Activated CD4-positive, alpha-beta T cell treated with anti-CD3 and anti-CD28 coated beads for 24 hours (primary cell): ENCODE data around the gene DHODH.
"Not testable (repeated sequence)": the region's sequence is repeated elsewhere in the genome, so short reads cannot be mapped to it uniquely, and the experiment has no call there.

Source experiments
- DNase-seq, 2 donors: peaks; one replicate each; pipeline ENCODE4 v3.0.0-alpha.2; 2020; ENCODE audit warnings: low read depth in 2 of 2

DHODH gene

DNA sequence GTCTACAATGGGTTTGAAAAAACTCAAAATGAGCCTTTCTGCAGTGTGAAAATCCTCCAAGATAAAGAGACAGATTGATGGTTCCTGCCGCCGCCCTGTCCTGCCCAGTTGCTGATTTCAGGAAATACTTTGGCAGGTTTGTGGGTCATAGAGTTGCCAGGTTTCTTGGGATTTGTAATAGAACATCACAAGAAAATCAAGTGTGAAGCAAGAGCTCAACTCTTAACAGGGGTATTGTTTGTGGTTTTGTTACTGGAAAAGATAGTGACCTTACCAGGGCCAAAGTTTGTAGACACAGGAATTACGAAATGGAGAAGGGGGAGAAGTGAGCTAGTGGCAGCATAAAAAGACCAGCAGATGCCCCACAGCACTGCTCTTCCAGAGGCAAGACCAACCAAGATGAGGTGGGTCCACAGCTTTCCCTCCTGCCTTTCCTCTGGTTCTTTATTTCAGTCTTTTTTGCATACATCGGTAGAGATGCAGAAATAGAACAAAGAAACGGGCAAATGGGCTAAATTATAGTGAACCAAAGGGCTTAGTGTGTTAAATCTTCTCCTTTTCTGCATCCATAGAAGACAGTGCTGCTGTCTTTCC lies 45.8 kb downstream of the DHODH start, which contains the start of gene HP:
TSS of gene HP (plus strand) at position 252 of the 594 bp plus-strand sequence. CDS start at position 400, 148 bp downstream.
- DNase-seq: not testable (repeated sequence)

DNA sequence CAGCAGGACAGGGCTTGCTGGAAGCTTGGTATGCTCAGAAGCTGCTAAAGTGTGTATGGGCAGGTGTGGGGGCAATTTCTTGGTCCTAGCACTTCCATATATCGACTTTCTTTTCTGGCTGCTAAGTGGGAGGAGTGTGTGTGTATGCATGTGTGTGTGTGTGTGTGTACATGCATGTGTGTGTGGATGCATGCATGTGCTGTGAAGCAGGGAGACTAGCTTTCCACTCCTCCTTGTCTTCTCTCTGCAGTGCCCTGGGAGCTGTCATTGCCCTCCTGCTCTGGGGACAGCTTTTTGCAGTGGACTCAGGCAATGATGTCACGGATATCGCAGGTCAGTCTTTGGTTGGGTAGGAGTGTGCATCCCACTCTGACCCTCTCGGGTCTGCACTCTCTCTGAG lies 47.4 kb downstream of the DHODH start:
- DNase-seq: no peak

DNA sequence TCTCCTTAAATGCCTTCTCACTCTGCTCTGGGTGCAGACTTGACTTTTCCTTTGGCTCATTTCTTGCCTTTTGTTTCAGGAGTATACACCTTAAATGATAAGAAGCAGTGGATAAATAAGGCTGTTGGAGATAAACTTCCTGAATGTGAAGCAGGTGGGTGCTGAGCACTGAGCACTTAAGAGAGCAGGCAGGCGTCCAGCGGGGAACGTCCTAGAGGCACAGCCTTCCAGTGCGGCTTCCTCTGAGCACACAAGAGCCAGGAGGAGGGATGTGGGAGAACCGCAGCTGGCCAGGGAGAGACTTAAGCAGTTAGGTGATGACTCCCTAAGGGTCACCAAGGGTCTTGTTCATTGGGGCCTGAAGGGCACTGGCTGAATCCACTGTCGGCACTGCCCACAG lies 48.8 kb downstream of the DHODH start:
- DNase-seq: not testable (repeated sequence)

DNA sequence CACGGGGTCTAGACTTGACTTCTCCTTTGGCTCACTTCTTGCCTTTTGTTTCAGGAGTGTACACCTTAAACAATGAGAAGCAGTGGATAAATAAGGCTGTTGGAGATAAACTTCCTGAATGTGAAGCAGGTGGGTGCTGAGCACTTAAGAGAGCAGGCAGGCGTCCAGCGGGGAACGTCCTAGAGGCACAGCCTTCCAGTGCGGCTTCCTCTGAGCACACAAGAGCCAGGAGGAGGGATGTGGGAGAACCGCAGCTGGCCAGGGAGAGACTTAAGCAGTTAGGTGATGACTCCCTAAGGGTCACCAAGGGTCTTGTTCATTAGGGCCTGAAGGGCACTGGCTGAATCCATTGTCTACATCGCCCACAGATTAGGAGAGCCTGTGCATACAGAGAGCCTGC lies 50.5 kb downstream of the DHODH start:
- DNase-seq: not testable (repeated sequence)

DNA sequence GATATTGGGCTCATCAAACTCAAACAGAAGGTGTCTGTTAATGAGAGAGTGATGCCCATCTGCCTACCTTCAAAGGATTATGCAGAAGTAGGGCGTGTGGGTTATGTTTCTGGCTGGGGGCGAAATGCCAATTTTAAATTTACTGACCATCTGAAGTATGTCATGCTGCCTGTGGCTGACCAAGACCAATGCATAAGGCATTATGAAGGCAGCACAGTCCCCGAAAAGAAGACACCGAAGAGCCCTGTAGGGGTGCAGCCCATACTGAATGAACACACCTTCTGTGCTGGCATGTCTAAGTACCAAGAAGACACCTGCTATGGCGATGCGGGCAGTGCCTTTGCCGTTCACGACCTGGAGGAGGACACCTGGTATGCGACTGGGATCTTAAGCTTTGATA lies 51.9 kb downstream of the DHODH start:
- DNase-seq: no peak

DNA sequence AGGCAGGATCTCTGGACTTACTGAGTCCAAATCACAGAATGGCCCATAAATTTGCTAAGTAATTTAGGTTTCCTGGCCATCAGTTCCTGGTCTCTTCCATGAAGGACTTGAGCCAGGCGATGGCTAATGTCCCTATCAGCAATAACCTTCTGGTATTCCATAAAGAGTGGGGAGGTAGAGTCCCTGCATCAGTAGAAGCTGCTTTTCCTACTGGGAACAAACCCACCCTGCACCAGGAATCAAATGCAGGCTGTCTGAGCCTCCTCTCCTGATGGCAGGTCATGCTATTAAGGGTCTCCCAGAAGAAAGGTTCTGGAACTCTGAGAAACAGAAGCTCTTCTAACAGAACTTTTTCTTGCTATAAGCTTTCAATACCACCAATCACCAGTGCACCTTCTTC lies 53.0 kb downstream of the DHODH start:
- DNase-seq: no peak

DNA sequence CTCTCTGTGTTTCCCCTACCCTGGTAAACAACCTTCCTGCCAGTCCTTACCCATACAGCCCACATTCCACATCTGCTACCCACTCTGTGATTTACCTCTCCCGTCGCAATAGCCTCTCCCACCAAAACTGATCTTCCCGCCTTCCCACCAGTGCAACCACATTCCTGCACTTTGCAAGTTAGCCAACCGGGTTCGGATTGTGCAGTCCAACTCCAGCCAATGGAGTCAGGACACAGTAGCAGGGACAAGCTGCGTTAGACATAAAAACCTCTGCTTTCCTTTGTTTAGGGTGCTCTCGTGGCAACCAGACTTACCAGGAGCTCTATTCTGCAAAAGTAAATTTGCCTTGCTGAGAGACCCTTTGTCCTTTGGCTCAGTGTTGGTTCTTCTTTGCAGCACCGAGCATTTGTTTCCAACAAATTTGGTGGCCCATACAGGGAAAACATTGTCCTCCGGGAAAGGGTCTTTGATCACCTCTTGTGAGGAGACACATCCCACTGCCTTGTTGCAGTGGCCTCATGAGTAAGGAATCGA lies 55.9 kb downstream of the DHODH start:
- DNase-seq: no peak

DNA sequence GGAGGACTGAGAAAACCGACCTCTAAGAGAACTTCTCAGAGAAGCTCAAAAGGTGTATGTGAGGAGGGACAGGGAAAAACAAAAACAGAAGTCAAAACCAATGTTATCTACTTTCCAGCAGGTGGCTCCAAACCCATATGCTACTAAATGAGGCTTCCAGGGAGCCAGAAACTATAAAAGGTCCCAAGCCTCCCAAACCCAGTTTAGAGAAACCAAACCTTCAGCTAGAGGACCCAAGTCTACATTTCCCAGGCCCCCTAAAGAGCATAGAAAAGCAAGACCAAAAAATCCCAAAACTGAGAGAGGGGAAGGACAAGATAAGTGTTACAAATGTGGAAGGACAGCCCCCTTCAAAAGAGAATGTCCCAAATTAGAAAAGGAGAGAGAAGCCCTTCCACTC lies 58.2 kb downstream of the DHODH start:
- DNase-seq: no peak

DNA sequence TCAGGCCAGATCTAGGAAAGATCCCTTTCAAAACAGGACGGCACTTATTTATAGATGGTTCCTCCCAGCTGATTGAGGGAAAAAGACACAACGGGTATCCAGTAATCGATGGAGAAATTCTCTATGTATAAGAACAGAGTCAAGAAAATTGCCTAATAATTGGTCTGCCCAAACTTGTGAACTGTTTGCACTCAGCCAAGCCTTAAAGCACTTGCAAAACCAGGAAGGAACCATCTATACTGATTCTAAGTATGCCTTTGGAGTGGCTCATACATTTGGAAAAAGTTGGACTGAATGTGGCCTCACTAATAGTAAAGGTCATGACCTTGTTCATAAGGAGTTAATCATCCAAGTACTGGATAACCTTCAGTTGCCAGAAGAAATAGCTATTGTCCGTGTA lies 60.4 kb downstream of the DHODH start:
- DNase-seq: no peak

DNA sequence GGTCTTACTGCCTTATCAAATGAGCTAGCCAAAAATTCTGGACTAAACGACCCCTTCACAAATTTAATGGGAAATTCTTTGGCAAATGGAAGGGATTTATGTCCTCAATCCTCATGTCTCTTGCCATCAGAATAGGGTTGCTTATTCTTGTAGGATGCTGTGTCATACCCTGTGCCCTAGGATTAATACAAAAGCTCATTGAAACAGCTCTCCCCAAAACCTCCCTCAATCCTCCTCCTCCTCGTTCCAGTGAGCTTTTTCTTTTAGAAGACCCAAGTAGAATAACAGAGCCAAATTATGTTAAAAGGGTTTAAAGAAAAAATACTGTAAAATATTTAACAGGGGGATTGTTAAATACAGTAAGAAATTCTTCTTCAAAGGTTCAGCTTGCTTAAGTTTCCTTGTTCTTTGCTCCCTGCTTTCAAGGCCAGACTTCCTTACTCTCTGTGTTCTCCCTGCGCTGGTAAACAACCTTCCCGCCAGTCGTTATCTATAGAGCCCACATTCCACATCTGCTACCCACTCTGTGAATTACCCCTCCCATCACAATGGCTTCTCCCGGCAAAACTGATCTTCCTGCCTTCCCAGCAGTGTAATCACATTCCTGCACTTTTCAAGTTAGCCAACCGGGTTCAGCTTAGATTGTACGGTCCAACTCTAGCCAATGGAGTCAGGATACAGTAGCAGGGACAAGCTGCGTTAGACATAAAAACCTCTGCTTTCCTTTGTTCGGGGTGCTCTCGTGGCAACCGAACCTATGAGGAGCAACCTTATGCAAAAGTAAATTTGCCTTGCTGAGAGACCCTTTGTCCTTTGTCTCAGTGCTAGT lies 64.2 kb downstream of the DHODH start:
- DNase-seq: no peak

DNA sequence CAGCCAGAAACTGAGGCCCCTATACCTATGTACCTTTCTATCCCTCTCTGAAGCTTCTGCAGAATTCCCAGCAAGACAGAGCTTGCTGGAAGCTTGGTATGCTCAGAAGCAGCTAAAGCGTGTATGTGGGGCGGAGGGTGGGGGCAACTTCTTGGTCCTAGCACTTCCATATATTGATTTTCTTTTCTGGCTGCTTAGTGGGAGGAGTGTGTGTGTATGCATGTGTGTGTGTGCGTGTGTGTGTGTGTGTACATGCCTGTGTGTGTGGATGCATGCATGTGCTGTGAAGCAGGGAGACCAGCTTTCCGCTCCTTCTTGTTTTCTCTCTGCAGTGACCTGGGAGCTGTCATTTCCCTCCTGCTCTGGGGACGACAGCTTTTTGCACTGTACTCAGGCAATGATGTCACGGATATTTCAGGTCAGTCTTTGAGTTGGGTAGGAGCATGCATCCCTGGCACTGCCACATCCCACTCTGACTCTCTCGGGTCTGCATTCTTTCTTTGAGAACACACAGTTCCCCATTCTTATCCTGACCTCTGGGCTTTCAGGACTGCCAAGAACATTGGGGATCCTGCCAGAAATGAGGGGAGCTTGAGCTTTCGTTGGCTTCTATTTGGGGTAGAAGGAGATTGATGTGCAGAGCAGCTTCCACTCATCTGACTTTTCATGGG lies 65.2 kb downstream of the DHODH start:
- DNase-seq: no peak

DNA sequence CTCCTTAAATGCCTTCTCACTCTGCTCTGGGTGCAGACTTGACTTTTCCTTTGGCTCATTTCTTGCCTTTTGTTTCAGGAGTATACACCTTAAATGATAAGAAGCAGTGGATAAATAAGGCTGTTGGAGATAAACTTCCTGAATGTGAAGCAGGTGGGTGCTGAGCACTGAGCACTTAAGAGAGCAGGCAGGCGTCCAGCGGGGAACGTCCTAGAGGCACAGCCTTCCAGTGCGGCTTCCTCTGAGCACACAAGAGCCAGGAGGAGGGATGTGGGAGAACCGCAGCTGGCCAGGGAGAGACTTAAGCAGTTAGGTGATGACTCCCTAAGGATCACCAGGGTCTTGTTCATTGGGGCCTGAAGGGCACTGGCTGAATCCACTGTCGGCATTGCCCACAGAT lies 66.5 kb downstream of the DHODH start:
- not testable (repeated sequence) for DNase-seq
